K562 (cell line): ENCODE data around the gene FAM120AOS. TPM values are rescaled to one million over a fixed set of nuclear protein-coding genes. Genes with fewer than 3 reads are reported as not detected.
A peak's percentile ranks its signal among the peaks of the same experiment; 100 is the strongest.

Source experiments
- ATAC-seq: fragments of 200-7000 bp; cut with Tn5 transposase; 3 replicates; pipeline ENCODE4 v1.9.1; 2020; ENCODE audit warnings: moderate library complexity
- BruUV-seq: library from RNA; stranded (reverse); fragments of 400-500 nt; replicated peaks from 2 replicates; lab custom pipeline; 2021; lab: Mats Ljungman, UMichigan
- CTCF ChIA-PET: fragments of 300-600 bp; formaldehyde crosslinking; extraction: SDS; loops from one replicate; lab custom pipeline; 2021; ENCODE audit warnings: low intra/inter-chr PET ratio; lab: Yijun Ruan, JAX
- POLR2A ChIA-PET: fragments of 300-600, 350-650 bp; sonication (Branson Sonifier 250); formaldehyde crosslinking; extraction: SDS; loops from one replicate; lab custom pipeline; 2021; ENCODE audit warnings: antibody characterized with exemption, inconsistent platforms; lab: Yijun Ruan, JAX
- DNase-seq, 4 experiments: peaks; one replicate each; pipeline versions ENCODE4 v3.0.0 to v3.0.0-alpha.2; 2011 to 2018; ENCODE audit warnings: low spot score in 3 of 4, mixed read lengths in 3 of 4; ENCODE audit errors: extremely low read depth in 1 of 4
- FAIRE-seq: peaks from 2 replicates; lab custom pipeline; 2011; peaks lifted over from hg19 to GRCh38; lab: Jason Lieb, UNC
- H2AFZ ChIP-seq: 2 replicates; pipeline ENCODE4 v1.6.0; 2011; ENCODE audit warnings: low read depth, low read length, control low read depth, inconsistent platforms
- H3K27ac ChIP-seq: fragments of 200-600 bp; 3 replicates; pipeline ENCODE4 v1.8.0; 2011; ENCODE audit warnings: low read depth, mild to moderate bottlenecking, control low read depth, inconsistent platforms, low read length, moderate library complexity, mixed read lengths; ENCODE audit errors: extremely low read depth
- H3K27me3 ChIP-seq, 2 experiments: fragments of 300-600 bp in 1 of 2; 2 replicates in 1 of 2; 3 replicates in 1 of 2; pipeline versions ENCODE4 v1.6.0 to v1.8.0; 2011; ENCODE audit warnings: inconsistent platforms in 2 of 2, low read length in 2 of 2, mild to moderate bottlenecking in 1 of 2, mixed read lengths in 1 of 2, moderate library complexity in 1 of 2; ENCODE audit not compliant: control insufficient read depth in 2 of 2, insufficient read depth in 2 of 2
- H3K36me3 ChIP-seq: fragments of 300-600 bp; 3 replicates; pipeline ENCODE4 v1.8.0; 2011; ENCODE audit warnings: mild to moderate bottlenecking, low read length, inconsistent platforms; ENCODE audit not compliant: control insufficient read depth, insufficient read depth
- H3K4me1 ChIP-seq, 2 experiments: fragments of 200-600 bp in 1 of 2; replicated peaks in 1 of 2; 2 replicates in 1 of 2; 3 replicates in 1 of 2; pipeline versions ENCODE4 v1.5.1 to v1.8.0; 2011; ENCODE audit warnings: inconsistent platforms in 2 of 2, low read length in 2 of 2, mild to moderate bottlenecking in 1 of 2, mixed read lengths in 1 of 2, moderate library complexity in 1 of 2; ENCODE audit not compliant: control insufficient read depth in 2 of 2, insufficient read depth in 2 of 2
- H3K4me2 ChIP-seq: 2 replicates; pipeline ENCODE4 v1.6.1; 2011; ENCODE audit warnings: low read length, control low read depth, inconsistent platforms, mixed read lengths; ENCODE audit not compliant: insufficient read depth
- H3K4me3 ChIP-seq: fragments of 200-600 bp; sonication (generic), shearing (Covaris generic); 2 replicates; pipeline ENCODE4 v1.5.1; 2016; ENCODE audit warnings: control low read depth, inconsistent platforms
- H3K79me2 ChIP-seq: fragments of 200-600 bp; 3 replicates; pipeline ENCODE4 v1.8.0; 2011; ENCODE audit warnings: low read length, inconsistent platforms; ENCODE audit not compliant: control insufficient read depth, insufficient read depth
- H3K9ac ChIP-seq, 2 experiments: 2 replicates each; pipeline versions ENCODE4 v1.6.0 to v1.6.1; 2011; ENCODE audit warnings: low read depth in 2 of 2, low read length in 2 of 2, control low read depth in 1 of 2, inconsistent platforms in 1 of 2, mild to moderate bottlenecking in 1 of 2, mixed read lengths in 1 of 2; ENCODE audit not compliant: insufficient read depth in 1 of 2
- H3K9me1 ChIP-seq: one replicate; pipeline ENCODE4 v1.6.0; 2011; ENCODE audit warnings: inconsistent platforms, mild to moderate bottlenecking, low read length, moderate library complexity; ENCODE audit not compliant: control insufficient read depth, insufficient read depth
- H3K9me3 ChIP-seq: replicated peaks from 2 replicates; pipeline ENCODE4 v1.5.1; 2011; ENCODE audit warnings: low read depth, low read length, inconsistent platforms; ENCODE audit not compliant: control insufficient read depth, insufficient read depth
- H4K20me1 ChIP-seq: replicated peaks from 2 replicates; pipeline ENCODE4 v1.6.1; 2011; ENCODE audit warnings: low read length, inconsistent platforms, mixed read lengths; ENCODE audit not compliant: control insufficient read depth, insufficient read depth
- CBX5 ChIP-seq: IDR thresholded peaks from 2 replicates; pipeline ENCODE4 v1.6.1; 2014; ENCODE audit warnings: low read depth, borderline replicate concordance
- EHMT2 ChIP-seq: fragments of 450-650 bp; IDR thresholded peaks from 2 replicates; pipeline ENCODE4 v1.6.1; 2018; ENCODE audit warnings: antibody characterized with exemption
- FOSL1 ChIP-seq: fragments of 200-800 bp; sonication (Bioruptor generic); conservative IDR thresholded peaks from 2 replicates; pipeline ENCODE4 v1.6.1; 2016; ENCODE audit warnings: missing genetic modification characterization, missing compliant biosample characterization
- HNRNPL ChIP-seq: fragments of 200-400 bp; formaldehyde crosslinking; IDR thresholded peaks from 2 replicates; pipeline ENCODE4 v1.6.1; 2017; ENCODE audit warnings: low read depth, mild to moderate bottlenecking, low read length
- HOXB6 ChIP-seq: fragments of 250-450 bp; sonication (Bioruptor Pico); IDR thresholded peaks from 2 replicates; pipeline ENCODE4 v1.5.1; 2022; ENCODE audit warnings: mild to moderate bottlenecking, borderline replicate concordance
- IRF9 ChIP-seq: fragments of 450-650 bp; IDR thresholded peaks from 2 replicates; pipeline ENCODE4 v1.6.1; 2016; ENCODE audit warnings: missing biosample characterization, missing genetic modification characterization
- KDM2B ChIP-seq: fragments of 250-450 bp; sonication (Bioruptor Pico); IDR thresholded peaks from 2 replicates; pipeline ENCODE4 v1.8.0; 2021; ENCODE audit warnings: mild to moderate bottlenecking, moderate library complexity
- KDM5B ChIP-seq: fragments of 200-600 bp; sonication (generic); IDR thresholded peaks from 2 replicates; pipeline ENCODE4 v1.6.1; 2012; ENCODE audit warnings: low read depth, mild to moderate bottlenecking, moderate library complexity, low read length, control low read depth, inconsistent platforms; ENCODE audit not compliant: insufficient replicate concordance
- MCM5 ChIP-seq: fragments of 450-650 bp; IDR thresholded peaks from 2 replicates; pipeline ENCODE4 v1.6.1; 2016; ENCODE audit warnings: low read depth
- PML ChIP-seq: IDR thresholded peaks from 2 replicates; pipeline ENCODE4 v1.6.1; 2012; ENCODE audit warnings: low read length, inconsistent platforms
- SIN3B ChIP-seq: fragments of 450-650 bp; IDR thresholded peaks from 2 replicates; pipeline ENCODE4 v1.6.1; 2017; ENCODE audit warnings: low read depth, mild to moderate bottlenecking, moderate library complexity
- ZNF79 ChIP-seq: fragments of 250-450 bp; sonication (Bioruptor Pico); IDR thresholded peaks from 2 replicates; pipeline ENCODE4 v1.4.0; 2020; ENCODE audit warnings: low read depth, mild to moderate bottlenecking, moderate library complexity
- WGBS: fragments of 100-300 bp; shearing (Covaris generic); methylation state at CpG from one replicate; pipeline ENCODE4 v1.1.6; 2016; ENCODE audit warnings: low coverage, mixed read lengths; ENCODE audit not compliant: insufficient coverage; ENCODE audit errors: missing lambda C conversion rate; 5-methylcytosine and 5-hydroxymethylcytosine counted together
- in situ Hi-C: fragments of 300-500 bp; cut with MboI; formaldehyde crosslinking; loops from 4 replicates; pipeline ENCODE4 v1.15.0; 2018; ENCODE audit warnings: inconsistent platforms, mixed read lengths
- intact Hi-C: fragments of 100-400 bp; cut with micrococcal nuclease; formaldehyde crosslinking; loops from 2 replicates; pipeline ENCODE4 v1.14.2; 2022
- polyA plus RNA-seq, 8 experiments: library from polyadenylated mRNA; depleted of rRNA in 4 of 8; stranded (reverse) in 5 of 8; unstranded in 3 of 8; fragments of >200 nt; fragmentation: Nextera tagmentation in 2 of 8; fragmentation: Illumina TruSeq in 1 of 8; extraction: Ambion mirVana in 2 of 8; extraction: Trizol in 1 of 8; gene quantifications; 2 replicates each; pipeline versions ENCODE4 v1.2.1 to v1.2.3, GENCODE V29; 2011 to 2014; ENCODE audit warnings: inconsistent platforms in 1 of 8, missing spikeins in 1 of 8
- total RNA-seq, 7 experiments: library from RNA; depleted of rRNA in 6 of 7; stranded (reverse); fragments of >200 nt in 6 of 7; fragmentation: Illumina TruSeq in 2 of 7; extraction: Trizol in 2 of 7; gene quantifications; 2 replicates each; pipeline versions ENCODE4 v1.2.1 to v1.2.3, GENCODE V29; 2011 to 2021; ENCODE audit warnings: low replicate concordance in 1 of 7

FAM120AOS gene
- total and polyA plus RNA-seq, 9 of the 15 experiments (the other 6 are each of a cell fraction or from before 2014, with no cell fraction given) = 18.8 to 53.4 (median 41.4) TPM

DNA sequence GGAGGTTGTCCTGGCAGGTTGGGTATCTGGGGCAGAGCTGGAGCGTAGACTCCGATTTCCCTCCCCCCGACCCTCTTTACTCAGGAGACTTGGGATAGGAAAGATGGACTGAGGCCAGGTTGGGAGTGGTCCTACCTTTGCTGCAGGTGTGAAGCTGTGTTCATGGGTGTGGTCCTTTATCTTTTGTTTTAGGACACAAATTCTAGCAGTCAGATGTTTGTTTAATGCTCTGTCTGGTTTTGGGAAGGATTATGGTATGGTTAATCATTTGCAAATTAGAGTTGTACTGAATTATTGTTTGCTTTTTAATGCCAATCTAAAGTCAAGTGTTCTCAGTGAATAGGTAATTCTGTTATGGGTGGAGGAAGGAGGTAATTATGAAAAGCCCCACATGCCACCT, 14.1 kb upstream of the FAM120AOS start:
- Histone ChIP-seq H4K20me1 (peaks cover 11% of the 10 kb centered on the region), H3K9me3 (no peaks in the 10 kb centered on the region), H3K9me1 (peaks cover 3% of the 10 kb centered on the region), H3K4me2 (peak overlapping the region; percentile 61; the same call in 1 of the 2 replicates), H3K4me1 (peaks cover 8 to 31% of the 10 kb centered on the region in 2 experiments; a peak in 4 of 5 replicates), H2AFZ (no peak overlapping the region), H3K27me3 (no peaks in the 10 kb centered on the region), H3K4me3 (no peak overlapping the region), H3K9ac (no peak overlapping the region; a peak in 1 of 4 replicates), H3K79me2 (peaks cover 97% of the 10 kb centered on the region), H3K27ac (no peak overlapping the region; the same call in 2 of the 3 replicates), H3K36me3 (peaks cover 25% of the 10 kb centered on the region)
- DNase-seq (no peak), FAIRE-seq (no peak), ATAC-seq (no peak)
- 85% methylated on average over 2 of the region's 3 CpGs for WGBS
- in situ Hi-C loops (no loop called here), intact Hi-C loops (no loop called here)
- CTCF ChIA-PET = no interaction called here
- TF ChIP-seq ZNF79 (CRISPR knock-in tag) (no peak), HNRNPL (no peak), HOXB6 (CRISPR knock-in tag) (no peak), IRF9 (tag) (no peak), KDM2B (CRISPR knock-in tag) (no peak), MCM5 (no peak), FOSL1 (tag) (no peak), SIN3B (no peak), PML (no peak), CBX5 (no peak), EHMT2 (no peak), KDM5B (no peak)
- no TSS peak for BruUV-seq
- POLR2A ChIA-PET = interaction anchor here (0.5 kb wide), 1 partner anchor 32 kb away, joined by 4 read pairs; no protein-coding TSS in a partner anchor
